Kidney epithelial cell (primary cell): ENCODE measurements around the gene TRIM36. TPM values are rescaled to one million over a fixed set of nuclear protein-coding genes. Genes with fewer than 3 reads are reported as not detected.

Source experiments
- DNase-seq: peaks from one replicate; pipeline ENCODE4 v3.0.0-alpha.2; 2010; ENCODE audit warnings: low read depth
- H3K27me3 ChIP-seq: 2 replicates; pipeline ENCODE4 v1.6.0; 2011; ENCODE audit warnings: low read length; ENCODE audit not compliant: control insufficient read depth, insufficient read depth
- H3K36me3 ChIP-seq: 2 replicates; pipeline ENCODE4 v1.5.1; 2011; ENCODE audit warnings: low read length; ENCODE audit not compliant: control insufficient read depth, insufficient read depth
- H3K4me3 ChIP-seq: 2 replicates; pipeline ENCODE4 v1.5.1; 2011; ENCODE audit warnings: low read depth, mild to moderate bottlenecking, control low read depth, low read length
- total RNA-seq: library from RNA; depleted of rRNA; stranded (reverse); fragments of >200 nt; gene quantifications from 2 replicates; pipeline ENCODE4 v1.2.3, GENCODE V29; 2015
- TF ChIP-seq, protein P1 (sequence below): IDR thresholded peaks from 2 replicates; pipeline ENCODE4 v1.5.1; 2011; ENCODE audit warnings: mild to moderate bottlenecking, moderate library complexity, low read length, control low read depth, inconsistent platforms; ENCODE audit not compliant: insufficient read depth, poor library complexity, severe bottlenecking

The TRIM36 gene
- total RNA-seq = 5.0 and 7.9 TPM in 2 replicates

GRCh38 chr5:115169487-115170133, at the start of gene TRIM36:
TSS of gene TRIM36 (minus strand) at chr5:115169908. CDS start at chr5:115169634, 274 bp downstream.
- DNase-seq = peak; percentile 41
- Histone ChIP-seq H3K4me3 (peak within 1 kb of the TSS; percentile 89), H3K27me3 (peaks cover 3% of the 10 kb centered on the region), H3K36me3 (no peaks in the 10 kb centered on the region)
- TF ChIP-seq, protein P1, sequence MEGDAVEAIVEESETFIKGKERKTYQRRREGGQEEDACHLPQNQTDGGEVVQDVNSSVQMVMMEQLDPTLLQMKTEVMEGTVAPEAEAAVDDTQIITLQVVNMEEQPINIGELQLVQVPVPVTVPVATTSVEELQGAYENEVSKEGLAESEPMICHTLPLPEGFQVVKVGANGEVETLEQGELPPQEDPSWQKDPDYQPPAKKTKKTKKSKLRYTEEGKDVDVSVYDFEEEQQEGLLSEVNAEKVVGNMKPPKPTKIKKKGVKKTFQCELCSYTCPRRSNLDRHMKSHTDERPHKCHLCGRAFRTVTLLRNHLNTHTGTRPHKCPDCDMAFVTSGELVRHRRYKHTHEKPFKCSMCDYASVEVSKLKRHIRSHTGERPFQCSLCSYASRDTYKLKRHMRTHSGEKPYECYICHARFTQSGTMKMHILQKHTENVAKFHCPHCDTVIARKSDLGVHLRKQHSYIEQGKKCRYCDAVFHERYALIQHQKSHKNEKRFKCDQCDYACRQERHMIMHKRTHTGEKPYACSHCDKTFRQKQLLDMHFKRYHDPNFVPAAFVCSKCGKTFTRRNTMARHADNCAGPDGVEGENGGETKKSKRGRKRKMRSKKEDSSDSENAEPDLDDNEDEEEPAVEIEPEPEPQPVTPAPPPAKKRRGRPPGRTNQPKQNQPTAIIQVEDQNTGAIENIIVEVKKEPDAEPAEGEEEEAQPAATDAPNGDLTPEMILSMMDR = no peak

GRCh38 chr5:115214541-115214940, 44.8 kb upstream of the TRIM36 start:
- Histone ChIP-seq H3K27me3 (no peaks in the 10 kb centered on the region), H3K4me3 (no peak overlapping the region), H3K36me3 (no peaks in the 10 kb centered on the region)
- TF ChIP-seq, protein P1 = no peak
- no peak for DNase-seq

GRCh38 chr5:115209279-115209678, 39.6 kb upstream of the TRIM36 start:
- DNase-seq = no peak
- H3K27me3 ChIP-seq = no peaks in the 10 kb centered on the region
- TF ChIP-seq, protein P1 = no peak
- H3K36me3 ChIP-seq = no peaks in the 10 kb centered on the region
- H3K4me3 ChIP-seq = no peak overlapping the region

- DNase-seq = no peak
- H3K36me3 ChIP-seq = no peaks in the 10 kb centered on the region
- no peaks in the 10 kb centered on the region for H3K27me3 ChIP-seq
- TF ChIP-seq, protein P1 = no peak
- H3K4me3 ChIP-seq = no peak overlapping the region
These were observed 33.2 kb upstream of the TRIM36 start for GRCh38 chr5:115202952-115203351.

GRCh38 chr5:115196161-115196560, 26.5 kb upstream of the TRIM36 start:
- Histone ChIP-seq H3K36me3 (no peaks in the 10 kb centered on the region), H3K4me3 (no peak overlapping the region), H3K27me3 (no peaks in the 10 kb centered on the region)
- DNase-seq = no peak
- TF ChIP-seq, protein P1 = no peak

- Histone ChIP-seq H3K27me3 (no peaks in the 10 kb centered on the region), H3K36me3 (no peaks in the 10 kb centered on the region), H3K4me3 (no peak overlapping the region)
- TF ChIP-seq, protein P1 = no peak
- no peak for DNase-seq
These were observed 25.0 kb upstream of the TRIM36 start for GRCh38 chr5:115194676-115195075.
